IgD-negative memory B cell (primary cell): Measurements from ENCODE around the gene DNAH8. TPM values are rescaled to one million over a fixed set of nuclear protein-coding genes. Genes with fewer than 3 reads are reported as not detected.
A peak's percentile ranks its signal among the peaks of the same experiment; 100 is the strongest.

Experiments
- H3K27ac Mint-ChIP-seq, 3 donors: one replicate each; pipeline ENCODE4 v1.8.0; 2020 to 2022; ENCODE audit warnings: mild to moderate bottlenecking in 3 of 3, mixed read lengths in 3 of 3, moderate library complexity in 1 of 3
- H3K27me3 Mint-ChIP-seq: one replicate; pipeline ENCODE4 v1.8.0; 2021; ENCODE audit warnings: mixed read lengths
- H3K36me3 Mint-ChIP-seq: one replicate; pipeline ENCODE4 v1.8.0; 2020; ENCODE audit warnings: mild to moderate bottlenecking, mixed read lengths
- H3K4me1 Mint-ChIP-seq, 3 donors: one replicate each; pipeline ENCODE4 v1.8.0; 2020 to 2022; ENCODE audit warnings: mixed read lengths in 3 of 3, mild to moderate bottlenecking in 1 of 3
- H3K4me3 Mint-ChIP-seq, 4 donors: one replicate each; pipeline ENCODE4 v1.8.0; 2020 to 2022; ENCODE audit warnings: mild to moderate bottlenecking in 4 of 4, mixed read lengths in 4 of 4, moderate library complexity in 3 of 4
- H3K9me3 Mint-ChIP-seq, 3 donors: one replicate each; pipeline ENCODE4 v1.8.0; 2020 to 2021; ENCODE audit warnings: mixed read lengths in 3 of 3, mild to moderate bottlenecking in 1 of 3
- polyA plus RNA-seq: library from polyadenylated mRNA; unstranded; fragments of 300-500 nt; fragmentation: Illumina TruSeq; gene quantifications from one replicate; pipeline ENCODE4 v1.2.3, GENCODE V29; 2021

DNAH8 gene
- polyA plus RNA-seq, 1 donor from 2014 or later = 0.94 TPM

- Mint-ChIP-seq H3K36me3 (peaks cover 1% of the 10 kb centered on the region), H3K4me3 (no peak overlapping the region), H3K27me3 (peaks cover 18% of the 10 kb centered on the region), H3K4me1 (peaks cover 0 to 2% (median 0%) of the 10 kb centered on the region in 3 donors), H3K9me3 (peaks cover 0 to 1% (median 0%) of the 10 kb centered on the region in 3 donors), H3K27ac (peak overlapping the region in 1 of 3 donors; percentile 39)
These were observed 341.6 kb downstream of the DNAH8 start for GRCh38 chr6:39056681-39057080.

- Mint-ChIP-seq H3K27ac (peak overlapping the region in 1 of 3 donors; percentile 39), H3K4me1 (peaks cover 0 to 2% (median 0%) of the 10 kb centered on the region in 3 donors), H3K9me3 (peaks cover 0 to 1% (median 0%) of the 10 kb centered on the region in 3 donors), H3K36me3 (peaks cover 1% of the 10 kb centered on the region), H3K4me3 (no peak overlapping the region), H3K27me3 (peaks cover 17% of the 10 kb centered on the region)
These were observed 342.4 kb downstream of the DNAH8 start for GRCh38 chr6:39057251-39058155.

- H3K27me3 Mint-ChIP-seq = peaks cover 17% of the 10 kb centered on the region
- peaks cover 0 to 1% (median 0%) of the 10 kb centered on the region in 3 donors for H3K9me3 Mint-ChIP-seq
- no peak overlapping the region for H3K27ac Mint-ChIP-seq
- peaks cover 1% of the 10 kb centered on the region for H3K36me3 Mint-ChIP-seq
- H3K4me1 Mint-ChIP-seq = peaks cover 0 to 2% (median 0%) of the 10 kb centered on the region in 3 donors
- no peak overlapping the region for H3K4me3 Mint-ChIP-seq
These were observed 343.5 kb downstream of the DNAH8 start for GRCh38 chr6:39058471-39059147.

GRCh38 chr6:39059496-39060310, 344.6 kb downstream of the DNAH8 start:
- H3K27me3 Mint-ChIP-seq = peaks cover 14% of the 10 kb centered on the region
- peaks cover 0 to 1% (median 0%) of the 10 kb centered on the region in 3 donors for H3K9me3 Mint-ChIP-seq
- no peaks in the 10 kb centered on the region for H3K4me1 Mint-ChIP-seq
- no peak overlapping the region for H3K4me3 Mint-ChIP-seq
- no peak overlapping the region for H3K27ac Mint-ChIP-seq
- H3K36me3 Mint-ChIP-seq = peaks cover 1% of the 10 kb centered on the region

- Mint-ChIP-seq H3K4me1 (no peaks in the 10 kb centered on the region), H3K9me3 (peaks cover 0 to 1% (median 0%) of the 10 kb centered on the region in 3 donors), H3K36me3 (peaks cover 1% of the 10 kb centered on the region), H3K27me3 (peaks cover 14% of the 10 kb centered on the region), H3K4me3 (no peak overlapping the region), H3K27ac (no peak overlapping the region)
These were observed 345.5 kb downstream of the DNAH8 start for GRCh38 chr6:39060467-39061160.

GRCh38 chr6:39061182-39061581, 346.1 kb downstream of the DNAH8 start:
- H3K27ac Mint-ChIP-seq = no peak overlapping the region
- H3K27me3 Mint-ChIP-seq = peaks cover 14% of the 10 kb centered on the region
- H3K36me3 Mint-ChIP-seq = peaks cover 1% of the 10 kb centered on the region

GRCh38 chr6:39061588-39061987, 346.5 kb downstream of the DNAH8 start:
- Mint-ChIP-seq H3K4me3 (no peak overlapping the region), H3K27ac (no peak overlapping the region), H3K9me3 (peaks cover 0 to 1% (median 0%) of the 10 kb centered on the region in 3 donors), H3K36me3 (peaks cover 1% of the 10 kb centered on the region), H3K27me3 (peaks cover 14% of the 10 kb centered on the region), H3K4me1 (no peaks in the 10 kb centered on the region)

More at GRCh38 chr6:39061182-39061581, 346.1 kb downstream of the DNAH8 start:
- Mint-ChIP-seq H3K9me3 (peaks cover 0 to 1% (median 0%) of the 10 kb centered on the region in 3 donors), H3K4me3 (no peak overlapping the region), H3K4me1 (no peaks in the 10 kb centered on the region)

GRCh38 chr6:39062014-39062740, 347.1 kb downstream of the DNAH8 start:
- no peak overlapping the region for H3K27ac Mint-ChIP-seq
- peaks cover 0 to 1% (median 0%) of the 10 kb centered on the region in 3 donors for H3K9me3 Mint-ChIP-seq
- peaks cover 14% of the 10 kb centered on the region for H3K27me3 Mint-ChIP-seq
- H3K36me3 Mint-ChIP-seq = peaks cover 1% of the 10 kb centered on the region
- H3K4me3 Mint-ChIP-seq = no peak overlapping the region
- no peaks in the 10 kb centered on the region for H3K4me1 Mint-ChIP-seq

GRCh38 chr6:39063526-39063925, 348.4 kb downstream of the DNAH8 start:
- Mint-ChIP-seq H3K4me3 (no peak overlapping the region), H3K27ac (no peak overlapping the region)

GRCh38 chr6:39065561-39065960, 350.4 kb downstream of the DNAH8 start:
- H3K4me1 Mint-ChIP-seq = no peaks in the 10 kb centered on the region
- H3K36me3 Mint-ChIP-seq = no peaks in the 10 kb centered on the region
- peaks cover 0 to 3% (median 0%) of the 10 kb centered on the region in 3 donors for H3K9me3 Mint-ChIP-seq
- no peak overlapping the region for H3K4me3 Mint-ChIP-seq
- no peaks in the 10 kb centered on the region for H3K27me3 Mint-ChIP-seq
- H3K27ac Mint-ChIP-seq = no peak overlapping the region

More at GRCh38 chr6:39063526-39063925, 348.4 kb downstream of the DNAH8 start:
- Mint-ChIP-seq H3K4me1 (no peaks in the 10 kb centered on the region), H3K36me3 (peaks cover 1% of the 10 kb centered on the region), H3K27me3 (peaks cover 11% of the 10 kb centered on the region), H3K9me3 (peaks cover 0 to 1% (median 0%) of the 10 kb centered on the region in 3 donors)

- Mint-ChIP-seq H3K27me3 (no peaks in the 10 kb centered on the region), H3K9me3 (peaks cover 0 to 3% (median 0%) of the 10 kb centered on the region in 3 donors), H3K36me3 (no peaks in the 10 kb centered on the region), H3K4me1 (no peaks in the 10 kb centered on the region), H3K4me3 (no peak overlapping the region), H3K27ac (no peak overlapping the region)
These were observed 353.3 kb downstream of the DNAH8 start for GRCh38 chr6:39068391-39068790.

- Mint-ChIP-seq H3K27ac (no peak overlapping the region), H3K4me1 (no peaks in the 10 kb centered on the region), H3K9me3 (peaks cover 0 to 3% (median 0%) of the 10 kb centered on the region in 3 donors), H3K27me3 (peaks cover 1% of the 10 kb centered on the region), H3K36me3 (no peaks in the 10 kb centered on the region), H3K4me3 (no peak overlapping the region)
These were observed 357.7 kb downstream of the DNAH8 start for GRCh38 chr6:39072830-39073229.

GRCh38 chr6:39073471-39074355, 358.6 kb downstream of the DNAH8 start:
- Mint-ChIP-seq H3K27ac (no peak overlapping the region), H3K9me3 (peaks cover 0 to 3% (median 0%) of the 10 kb centered on the region in 3 donors), H3K36me3 (no peaks in the 10 kb centered on the region), H3K4me3 (no peak overlapping the region), H3K27me3 (peaks cover 1% of the 10 kb centered on the region), H3K4me1 (no peaks in the 10 kb centered on the region)
